Measurements from ENCODE around the gene NPAS3. TPM values are rescaled to one million over a fixed set of nuclear protein-coding genes. Genes with fewer than 3 reads are reported as not detected.

Gene NPAS3
- polyA plus RNA-seq, 2 of the 4 experiments (the other 2 are of a cell fraction) = not detected

- DNase-seq (ENCODE audit: low read depth in 1 of 2, low spot score in 1 of 2) (no peak), ATAC-seq (no peak), FAIRE-seq (no peak)
- ChIA-PET POLR2A (no interaction called here), CTCF (no interaction called here)
- TF ChIP-seq BHLHE40 (IDR thresholded peaks at IDR 0.05; ENCODE audit: low read depth, low read length) (no peak), FOXS1 (CRISPR knock-in tag; IDR thresholded peaks at IDR 0.05) (no peak), MAZ (IDR thresholded peaks at IDR 0.05; ENCODE audit: borderline replicate concordance, low read depth, low read length) (no peak), RAD21 (conservative IDR thresholded peaks at IDR 0.05 in 1 of 2, IDR thresholded peaks at IDR 0.05 in 1 of 2) (no peak), GATA3 (IDR thresholded peaks at IDR 0.05; ENCODE audit: borderline replicate concordance) (no peak), EHF (CRISPR knock-in tag; IDR thresholded peaks at IDR 0.05) (no peak), NR3C1 (IDR thresholded peaks at IDR 0.05) (no peak), KDM5A (IDR thresholded peaks at IDR 0.05) (no peak), CEBPB (IDR thresholded peaks at IDR 0.05) (no peak), CTCF (IDR thresholded peaks at IDR 0.05) (no peak), ZNF302 (CRISPR knock-in tag; IDR thresholded peaks at IDR 0.05) (no peak), EP300 (IDR thresholded peaks at IDR 0.05) (no peak), TFCP2L1 (CRISPR knock-in tag; IDR thresholded peaks at IDR 0.05) (no peak), RFX5 (IDR thresholded peaks at IDR 0.05) (no peak), BCL3 (IDR thresholded peaks at IDR 0.05) (no peak), ZFP36 (IDR thresholded peaks at IDR 0.05; ENCODE audit: borderline replicate concordance, partially characterized antibody) (no peak), ELK1 (IDR thresholded peaks at IDR 0.05; ENCODE audit: low read depth, low read length) (no peak)
- TF ChIP-seq, protein P1, sequence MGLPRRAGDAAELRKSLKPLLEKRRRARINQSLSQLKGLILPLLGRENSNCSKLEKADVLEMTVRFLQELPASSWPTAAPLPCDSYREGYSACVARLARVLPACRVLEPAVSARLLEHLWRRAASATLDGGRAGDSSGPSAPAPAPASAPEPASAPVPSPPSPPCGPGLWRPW (IDR thresholded peaks at IDR 0.05) = no peak
- TF ChIP-seq, protein P2, sequence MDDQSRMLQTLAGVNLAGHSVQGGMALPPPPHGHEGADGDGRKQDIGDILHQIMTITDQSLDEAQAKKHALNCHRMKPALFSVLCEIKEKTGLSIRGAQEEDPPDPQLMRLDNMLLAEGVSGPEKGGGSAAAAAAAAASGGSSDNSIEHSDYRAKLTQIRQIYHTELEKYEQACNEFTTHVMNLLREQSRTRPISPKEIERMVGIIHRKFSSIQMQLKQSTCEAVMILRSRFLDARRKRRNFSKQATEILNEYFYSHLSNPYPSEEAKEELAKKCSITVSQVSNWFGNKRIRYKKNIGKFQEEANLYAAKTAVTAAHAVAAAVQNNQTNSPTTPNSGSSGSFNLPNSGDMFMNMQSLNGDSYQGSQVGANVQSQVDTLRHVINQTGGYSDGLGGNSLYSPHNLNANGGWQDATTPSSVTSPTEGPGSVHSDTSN (IDR thresholded peaks at IDR 0.05) = no peak
- WGBS (ENCODE audit: missing lambda C conversion rate) = 22% methylated on average over 3 of the region's 3 CpGs
- Histone ChIP-seq H3K4me1 (no peaks in the 10 kb centered on the region), H3K9me3 (no peaks in the 10 kb centered on the region), H3K4me3 (no peak overlapping the region), H3K4me2 (no peak overlapping the region), H3K27ac (no peak overlapping the region)
These were observed 601.3 kb downstream of the NPAS3 start for GRCh38 chr14:33539918-33540357.

GRCh38 chr14:33541171-33541570 is 602.5 kb downstream of the NPAS3 start:
- Histone ChIP-seq H3K4me3 (no peak overlapping the region), H3K9me3 (no peaks in the 10 kb centered on the region), H3K4me2 (no peak overlapping the region), H3K27ac (no peak overlapping the region), H3K4me1 (no peaks in the 10 kb centered on the region)
- FAIRE-seq (no peak), DNase-seq (ENCODE audit: low read depth in 1 of 2, low spot score in 1 of 2) (no peak), ATAC-seq (no peak)
- 48% methylated on average over 2 of the region's 2 CpGs for WGBS (ENCODE audit: missing lambda C conversion rate)
- POLR2A ChIA-PET = no interaction called here
- TF ChIP-seq HMGXB4 (CRISPR knock-in tag; IDR thresholded peaks at IDR 0.05; ENCODE audit: borderline replicate concordance) (no peak), FOXS1 (CRISPR knock-in tag; IDR thresholded peaks at IDR 0.05) (no peak)
- TF ChIP-seq, protein P2 (IDR thresholded peaks at IDR 0.05) = no peak
- CTCF ChIA-PET = interaction anchor here (0.9 to 1.2 kb wide), 2 partner anchors 37 to 252 kb away, joined by 3 read pairs; no protein-coding TSS in a partner anchor

Measured in A549 (cell line).